ENCODE results near the gene KRTAP5-7. TPM values are rescaled to one million over a fixed set of nuclear protein-coding genes. Genes with fewer than 3 reads are reported as not detected.
"Not testable (repeated sequence)": the region's sequence is repeated elsewhere in the genome, so short reads cannot be mapped to it uniquely, and the experiment has no call there.

The KRTAP5-7 gene
- total RNA-seq, 1 donor from 2014 or later = 5.8 TPM

- DNase-seq (ENCODE audit: low spot score) = no peak
Measured at GRCh38 chr11:71557257-71557656, 30.2 kb downstream of the KRTAP5-7 start.

GRCh38 chr11:71558996-71559395, 31.9 kb downstream of the KRTAP5-7 start:
- no peak for DNase-seq (ENCODE audit: low spot score)

- no peak for DNase-seq (ENCODE audit: low spot score)
Measured at GRCh38 chr11:71562120-71562519, 35.1 kb downstream of the KRTAP5-7 start.

- no peak for DNase-seq (ENCODE audit: low spot score)
Measured at GRCh38 chr11:71563406-71563805, 36.3 kb downstream of the KRTAP5-7 start.

GRCh38 chr11:71564430-71564829, 37.4 kb downstream of the KRTAP5-7 start:
- DNase-seq (ENCODE audit: low spot score) = no peak

- DNase-seq (ENCODE audit: low spot score) = no peak
Measured at GRCh38 chr11:71565263-71565662, 38.2 kb downstream of the KRTAP5-7 start, which contains the start of gene KRTAP5-10. Gene KRTAP5-10 (plus strand): TSS chr11:71565563. CDS start chr11:71565588, 25 bp downstream.

GRCh38 chr11:71566081-71566620, 39.1 kb downstream of the KRTAP5-7 start:
- DNase-seq (ENCODE audit: low spot score) = no peak

- not testable (repeated sequence) for DNase-seq (ENCODE audit: low spot score)
Measured at GRCh38 chr11:71566626-71567599, 39.8 kb downstream of the KRTAP5-7 start.

- not testable (repeated sequence) for DNase-seq (ENCODE audit: low spot score)
Measured at GRCh38 chr11:71567633-71568032, 40.6 kb downstream of the KRTAP5-7 start.

GRCh38 chr11:71568704-71569349, 41.8 kb downstream of the KRTAP5-7 start:
- DNase-seq (ENCODE audit: low spot score) = no peak

GRCh38 chr11:71571101-71571850, 44.2 kb downstream of the KRTAP5-7 start:
- not testable (repeated sequence) for DNase-seq (ENCODE audit: low spot score)

GRCh38 chr11:71572811-71573210, 45.7 kb downstream of the KRTAP5-7 start:
- no peak for DNase-seq (ENCODE audit: low spot score)

GRCh38 chr11:71574418-71574817, 47.4 kb downstream of the KRTAP5-7 start:
- DNase-seq (ENCODE audit: low spot score) = no peak

GRCh38 chr11:71575723-71576424, 48.8 kb downstream of the KRTAP5-7 start:
- no peak for DNase-seq (ENCODE audit: low spot score)

- DNase-seq (ENCODE audit: low spot score) = not testable (repeated sequence)
Measured at GRCh38 chr11:71576688-71577465, 49.8 kb downstream of the KRTAP5-7 start.

- no peak for DNase-seq (ENCODE audit: low spot score)
Measured at GRCh38 chr11:71577469-71578004, 50.5 kb downstream of the KRTAP5-7 start.
